ENCODE results near the gene ADARB2. TPM values are rescaled to one million over a fixed set of nuclear protein-coding genes. Genes with fewer than 3 reads are reported as not detected.

ADARB2 gene
- total and polyA plus RNA-seq, 11 donors, result 0.07 to 1.2 (median 0.28) TPM; not detected in 4

DNA sequence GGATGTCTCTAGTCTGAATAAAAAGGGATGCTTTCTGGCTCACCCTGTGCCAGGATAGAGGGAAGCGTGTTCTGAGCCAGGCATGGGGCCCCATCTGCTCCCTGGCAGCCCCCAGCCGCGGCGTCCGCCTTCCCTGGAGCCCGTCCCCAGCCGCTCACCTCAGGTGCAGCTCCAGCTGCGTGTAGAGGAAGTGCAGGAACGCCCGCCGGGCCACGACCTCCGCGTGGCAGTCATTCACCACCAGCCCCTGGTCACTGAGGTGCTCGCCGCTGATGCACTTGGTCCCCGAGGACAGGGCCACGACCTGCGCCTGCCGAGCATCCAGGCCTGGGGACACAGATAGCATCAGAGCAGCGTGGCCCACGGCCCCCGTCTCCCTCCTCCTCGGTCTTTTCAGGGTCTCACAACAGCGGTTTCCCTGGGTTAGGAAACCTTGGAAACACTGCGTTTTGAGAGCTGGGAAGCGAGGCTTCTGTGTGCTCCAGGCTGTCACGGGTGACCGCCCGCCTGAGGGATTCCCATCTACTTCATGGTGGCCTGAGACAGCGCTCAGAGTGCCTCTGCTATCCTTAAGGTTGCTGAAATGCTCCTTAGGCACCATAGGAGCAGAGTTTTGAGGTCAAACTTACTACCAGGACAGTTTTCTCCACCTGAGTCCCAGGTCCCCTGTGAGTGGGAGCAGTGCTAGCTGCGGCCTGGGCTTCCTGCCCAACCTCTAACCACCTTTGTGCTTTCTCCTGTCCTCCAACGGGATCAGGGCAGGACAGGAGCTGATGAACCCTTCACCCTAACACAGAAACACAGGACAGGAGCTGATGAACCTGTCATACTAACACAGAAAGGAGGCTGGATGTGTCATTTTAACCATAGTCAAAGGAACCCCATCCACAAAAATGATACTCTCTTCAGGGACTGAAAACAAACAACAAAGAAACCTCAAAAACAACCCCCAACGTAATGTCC is 495.1 kb downstream of the ADARB2 start:
- H3K9me3 ChIP-seq, result no peaks in the 10 kb centered on the region
- no peak overlapping the region for H3K27ac ChIP-seq
- no peak for DNase-seq
- intact Hi-C loops (cut with DNase I), result no loop called here
- TF ChIP-seq POLR2A (IDR thresholded peaks at IDR 0.05) (no peak), CTCF (IDR thresholded peaks at IDR 0.05) (no peak)
- no peak for ATAC-seq
- H3K4me1 ChIP-seq, result no peaks in the 10 kb centered on the region
- 86 to 89% (median 89%) methylated on average over 21 to 34 of the region's 34 CpGs for WGBS, 4 donors
- H3K27me3 ChIP-seq, result peaks cover 7 to 38% (median 13%) of the 10 kb centered on the region in 9 donors
- no peaks in the 10 kb centered on the region for H3K36me3 ChIP-seq
- H3K4me3 ChIP-seq, result no peak overlapping the region

DNA sequence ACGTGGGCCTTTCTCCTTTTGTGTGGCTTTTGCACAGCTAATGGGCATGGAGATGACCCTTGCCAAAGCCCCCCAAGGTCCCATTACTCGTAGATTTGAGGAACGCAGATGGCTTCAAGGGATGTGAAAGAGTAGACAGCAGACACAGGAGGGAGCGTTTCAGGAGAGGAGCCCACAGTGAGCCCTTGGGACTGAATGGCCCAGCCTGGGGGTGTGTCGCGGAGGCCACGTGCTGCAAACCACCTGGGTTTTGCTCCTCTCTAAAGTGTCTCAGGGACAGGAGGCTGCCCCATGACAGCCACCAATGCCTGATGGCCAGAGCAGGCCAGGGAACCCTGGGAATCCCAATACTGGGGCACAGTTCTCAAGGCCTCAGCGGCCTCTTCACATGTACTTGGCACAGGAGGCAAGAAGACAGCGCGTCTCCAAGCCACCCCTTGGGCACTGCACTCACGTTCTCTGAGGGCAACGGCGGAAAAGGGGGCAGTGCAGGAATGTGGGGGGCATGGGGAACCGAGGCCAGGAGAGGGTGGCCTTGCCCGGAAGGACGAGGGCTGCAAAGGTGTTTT is 495.9 kb downstream of the ADARB2 start:
- Histone ChIP-seq H3K27ac (no peak overlapping the region), H3K36me3 (no peaks in the 10 kb centered on the region), H3K27me3 (peaks cover 7 to 38% (median 13%) of the 10 kb centered on the region in 9 donors), H3K4me1 (no peaks in the 10 kb centered on the region), H3K4me3 (no peak overlapping the region), H3K9me3 (no peaks in the 10 kb centered on the region)
- no peak for TF ChIP-seq POLR2A (IDR thresholded peaks at IDR 0.05)
- no peak for TF ChIP-seq CTCF (IDR thresholded peaks at IDR 0.05)
- intact Hi-C loops (cut with DNase I), result no loop called here
- ATAC-seq, result no peak
- 85 to 90% (median 88%) methylated on average over 15 to 16 of the region's 16 CpGs for WGBS, 4 donors
- DNase-seq, result no peak

DNA sequence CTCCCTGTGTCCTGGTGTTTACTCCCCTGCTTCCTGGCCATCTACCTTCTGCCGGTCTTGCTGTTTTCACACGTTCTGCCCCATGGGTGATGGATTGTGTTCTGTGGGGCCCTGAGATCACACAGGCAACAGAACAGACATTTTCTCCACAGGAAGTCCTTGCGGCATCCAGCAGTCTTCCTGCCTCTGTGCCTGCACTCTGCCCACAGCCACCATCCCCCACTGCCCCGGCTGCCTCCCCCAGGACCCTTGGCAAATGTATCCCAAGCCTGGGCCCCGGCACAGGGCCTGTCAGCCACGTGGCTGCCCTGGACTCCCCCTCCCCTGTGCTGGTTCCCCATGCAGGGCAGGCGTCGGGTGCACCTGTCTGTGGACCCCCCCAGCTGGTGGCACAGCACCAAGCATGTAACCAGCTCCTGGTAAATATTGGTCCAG is 497.0 kb downstream of the ADARB2 start:
- DNase-seq (no peak), ATAC-seq (no peak)
- 12 to 33% (median 22%) methylated on average over 6 to 8 of the region's 8 CpGs for WGBS, 4 donors
- Histone ChIP-seq H3K4me3 (no peak overlapping the region), H3K36me3 (no peaks in the 10 kb centered on the region), H3K4me1 (no peaks in the 10 kb centered on the region), H3K9me3 (no peaks in the 10 kb centered on the region), H3K27ac (no peak overlapping the region), H3K27me3 (peaks cover 7 to 38% (median 13%) of the 10 kb centered on the region in 9 donors)
- intact Hi-C loops (cut with DNase I), result no loop called here
- TF ChIP-seq CTCF (IDR thresholded peaks at IDR 0.05) (no peak), POLR2A (IDR thresholded peaks at IDR 0.05) (no peak)

- DNase-seq (no peak), ATAC-seq (no peak)
- Histone ChIP-seq H3K27ac (no peak overlapping the region), H3K4me3 (no peak overlapping the region), H3K4me1 (no peaks in the 10 kb centered on the region), H3K27me3 (peaks cover 0 to 3% (median 0%) of the 10 kb centered on the region in 9 donors), H3K36me3 (no peaks in the 10 kb centered on the region), H3K9me3 (no peaks in the 10 kb centered on the region)
- 88 to 95% (median 92%) methylated on average over 9 of the region's 9 CpGs for WGBS, 4 donors
- intact Hi-C loops (cut with DNase I), result no loop called here
- TF ChIP-seq CTCF (IDR thresholded peaks at IDR 0.05) (no peak), POLR2A (IDR thresholded peaks at IDR 0.05) (no peak)
These were observed 504.3 kb downstream of the ADARB2 start for GRCh38 chr10:1233031-1233430.
